ENCODE data around the gene WDR74.
"Not testable (repeated sequence)": the region's sequence is repeated elsewhere in the genome, so short reads cannot be mapped to it uniquely, and the experiment has no call there.

Gene WDR74

DNA sequence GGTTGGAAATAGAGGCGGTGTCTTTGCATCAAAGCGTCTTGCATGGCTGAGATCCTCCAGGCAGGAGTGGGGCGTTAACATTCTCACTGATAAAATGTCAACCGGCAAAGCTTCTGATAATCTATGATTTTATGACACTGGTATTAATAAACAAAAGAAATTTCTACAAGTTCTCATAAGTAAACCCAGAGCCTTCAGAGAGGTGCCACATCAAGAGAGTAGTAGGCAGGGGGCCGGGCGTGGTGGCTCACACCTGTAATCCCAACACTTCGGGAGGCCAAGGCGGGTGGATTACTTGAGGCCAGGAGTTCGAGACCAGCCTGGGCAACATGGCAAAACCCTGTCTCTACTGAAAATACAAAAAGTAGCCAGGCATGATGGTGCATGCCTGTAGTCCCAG lies 3.5 kb upstream of the WDR74 start:
- H3K23ac ChIP-seq (ENCODE audit: low read depth, low read length, poor library complexity); H4K8ac ChIP-seq (ENCODE audit: low read depth, low read length); H3K9me3 ChIP-seq (replicated peaks in 1 of 2; ENCODE audit: control insufficient read depth in 2 of 2, insufficient read depth in 1 of 2, low read depth in 1 of 2, low read length in 2 of 2); H3K4me2 ChIP-seq (ENCODE audit: insufficient read depth, low read length, poor library complexity, severe bottlenecking); DNase-seq (ENCODE audit: low spot score); H2BK5ac ChIP-seq (ENCODE audit: low read length); H2AK5ac ChIP-seq (ENCODE audit: low read depth, low read length); H3K79me1 ChIP-seq (ENCODE audit: low read depth, low read length); H4K91ac ChIP-seq (ENCODE audit: low read depth, low read length, poor library complexity); H3K14ac ChIP-seq (ENCODE audit: low read length); H3K9ac ChIP-seq (ENCODE audit: low read depth, low read length, poor library complexity); H3K4ac ChIP-seq (ENCODE audit: low read length); H2BK120ac ChIP-seq (ENCODE audit: low read depth, low read length); H3K18ac ChIP-seq (ENCODE audit: low read length); H3K27me3 ChIP-seq (ENCODE audit: control insufficient read depth in 3 of 3, insufficient read depth in 3 of 3, low read depth in 1 of 3, low read length in 3 of 3); H3K36me3 ChIP-seq (replicated peaks in 1 of 2; ENCODE audit: control insufficient read depth in 2 of 2, insufficient read depth in 2 of 2, low read length in 2 of 2); H2BK15ac ChIP-seq (ENCODE audit: low read length); H2BK12ac ChIP-seq (ENCODE audit: low read length); H3K4me1 ChIP-seq (ENCODE audit: control insufficient read depth in 2 of 2, insufficient read depth in 1 of 2, low read depth in 1 of 2, low read length in 2 of 2): not testable (repeated sequence)
- peak overlapping the region; percentile 87 for H3K27ac ChIP-seq (replicated peaks; ENCODE audit: low read length)
- peak overlapping the region; percentile 92 for H2AFZ ChIP-seq (ENCODE audit: low read length)
- no CpG with 5 or more reads among the region's 9 CpGs for WGBS, 2 donors (ENCODE audit: extremely low coverage in 2 of 2, insufficient read length in 2 of 2, insufficient replicate concordance in 1 of 2)
- H3K4me3 ChIP-seq (ENCODE audit: low read length in 2 of 2): peak overlapping the region in 1 of 2 donors; percentile 53

DNA sequence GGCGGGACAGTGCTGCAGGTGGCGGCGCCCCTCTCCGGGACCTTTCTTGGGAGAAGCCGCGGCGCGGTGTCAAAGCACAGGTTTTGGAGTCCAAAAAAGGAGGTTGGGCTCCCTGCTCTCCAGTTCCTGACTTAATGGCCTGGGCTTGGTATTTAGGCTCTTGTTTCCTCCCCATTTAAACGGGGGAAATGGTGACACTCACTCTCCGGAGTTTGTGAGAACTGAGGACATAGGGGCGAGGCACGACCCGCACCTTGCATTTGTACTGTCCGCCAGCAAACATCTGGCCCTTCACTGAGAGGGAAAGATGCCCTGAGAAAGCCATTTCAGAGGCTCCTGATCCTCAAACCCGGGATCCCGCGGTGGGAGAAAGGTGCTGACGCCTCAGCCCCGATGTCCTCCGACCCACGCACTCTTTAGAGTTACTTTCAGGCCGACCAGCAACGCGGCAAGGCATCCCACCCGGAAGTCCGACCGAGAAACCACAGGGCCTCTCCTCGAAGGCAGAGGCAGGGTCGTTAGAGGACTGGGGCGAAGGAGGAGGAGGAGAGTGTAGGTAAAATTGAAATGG lies 2.9 kb upstream of the WDR74 start:
- Histone ChIP-seq H3K36me3 (replicated peaks in 1 of 2; ENCODE audit: control insufficient read depth in 2 of 2, insufficient read depth in 2 of 2, low read length in 2 of 2) (peaks cover 0 to 9% of the 10 kb centered on the region in 2 donors), H3K79me1 (ENCODE audit: low read depth, low read length) (peaks cover 5% of the 10 kb centered on the region), H3K14ac (ENCODE audit: low read length) (peak overlapping the region; percentile 49), H3K4me3 (ENCODE audit: low read length in 2 of 2) (peak overlapping the region; percentile 53 to 73), H4K91ac (ENCODE audit: low read depth, low read length, poor library complexity) (peak overlapping the region; percentile 13), H2AK5ac (ENCODE audit: low read depth, low read length) (no peak overlapping the region), H3K4me1 (ENCODE audit: control insufficient read depth in 2 of 2, insufficient read depth in 1 of 2, low read depth in 1 of 2, low read length in 2 of 2) (peaks cover 8 to 10% of the 10 kb centered on the region in 2 donors), H3K27me3 (ENCODE audit: control insufficient read depth in 3 of 3, insufficient read depth in 3 of 3, low read depth in 1 of 3, low read length in 3 of 3) (no peaks in the 10 kb centered on the region), H2BK5ac (ENCODE audit: low read length) (peak overlapping the region; percentile 61), H3K9me3 (replicated peaks in 1 of 2; ENCODE audit: control insufficient read depth in 2 of 2, insufficient read depth in 1 of 2, low read depth in 1 of 2, low read length in 2 of 2) (peaks cover 0 to 2% of the 10 kb centered on the region in 2 donors), H2BK120ac (ENCODE audit: low read depth, low read length) (no peak overlapping the region), H2AFZ (ENCODE audit: low read length) (peak overlapping the region; percentile 92), H3K18ac (ENCODE audit: low read length) (peak overlapping the region; percentile 89), H3K4ac (ENCODE audit: low read length) (no peak overlapping the region), H3K27ac (replicated peaks; ENCODE audit: low read length) (peak overlapping the region; percentile 87), H2BK15ac (ENCODE audit: low read length) (no peak overlapping the region), H4K8ac (ENCODE audit: low read depth, low read length) (no peak overlapping the region), H3K4me2 (ENCODE audit: insufficient read depth, low read length, poor library complexity, severe bottlenecking) (peak overlapping the region; percentile 53), H3K23ac (ENCODE audit: low read depth, low read length, poor library complexity) (no peak overlapping the region), H3K9ac (ENCODE audit: low read depth, low read length, poor library complexity) (peak overlapping the region; percentile 47), H2BK12ac (ENCODE audit: low read length) (no peak overlapping the region)
- DNase-seq (ENCODE audit: low spot score): no peak
- WGBS, 2 donors (ENCODE audit: extremely low coverage in 2 of 2, insufficient read length in 2 of 2, insufficient replicate concordance in 1 of 2): no CpG with 5 or more reads among the region's 30 CpGs

DNA sequence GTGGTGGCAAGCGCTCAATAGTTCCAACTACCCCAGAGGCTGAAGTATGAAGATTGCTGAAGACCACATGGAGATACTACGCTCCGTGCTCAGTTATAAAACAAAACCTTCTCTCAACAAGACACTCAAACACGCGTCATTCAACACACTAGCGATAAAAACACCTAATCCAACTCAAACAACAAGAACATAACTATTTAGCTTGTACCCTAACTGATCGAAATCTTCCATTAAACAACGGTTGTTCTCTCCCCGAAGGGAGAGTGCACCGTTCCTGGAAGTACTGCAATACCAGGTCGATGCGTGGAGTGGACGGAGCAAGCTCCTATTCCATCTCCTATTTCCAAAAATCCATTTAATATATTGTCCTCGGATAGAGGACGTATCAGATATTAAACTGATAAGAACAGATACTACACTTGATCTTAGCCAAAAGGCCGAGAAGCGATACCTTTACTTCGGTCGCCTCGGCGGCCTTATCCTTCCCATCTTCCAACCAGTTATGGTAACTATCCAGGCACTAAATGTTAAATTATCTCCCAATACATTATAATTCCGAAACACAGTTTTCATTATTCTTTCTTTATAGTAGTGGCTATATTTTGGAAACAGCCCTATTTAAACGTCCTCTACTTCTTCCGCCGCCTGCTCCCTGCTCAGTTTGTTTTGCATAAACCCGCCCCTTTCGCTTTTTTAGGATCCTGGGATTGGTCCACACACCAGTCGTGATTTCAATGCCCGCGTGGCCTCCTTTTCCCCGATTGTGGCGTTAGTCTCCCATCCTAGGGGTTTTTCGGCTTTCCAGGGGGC lies 2.2 kb upstream of the WDR74 start:
- H3K18ac ChIP-seq (ENCODE audit: low read length): peak overlapping the region; percentile 89
- H3K9ac ChIP-seq (ENCODE audit: low read depth, low read length, poor library complexity): peak overlapping the region; percentile 47
- H4K8ac ChIP-seq (ENCODE audit: low read depth, low read length): no peak overlapping the region
- no peak overlapping the region for H2AK5ac ChIP-seq (ENCODE audit: low read depth, low read length)
- peak overlapping the region; percentile 53 for H3K4me2 ChIP-seq (ENCODE audit: insufficient read depth, low read length, poor library complexity, severe bottlenecking)
- peaks cover 0 to 2% of the 10 kb centered on the region in 2 donors for H3K9me3 ChIP-seq (replicated peaks in 1 of 2; ENCODE audit: control insufficient read depth in 2 of 2, insufficient read depth in 1 of 2, low read depth in 1 of 2, low read length in 2 of 2)
- H4K91ac ChIP-seq (ENCODE audit: low read depth, low read length, poor library complexity): no peak overlapping the region
- DNase-seq (ENCODE audit: low spot score): peak; percentile 93
- H2BK120ac ChIP-seq (ENCODE audit: low read depth, low read length): no peak overlapping the region
- peak overlapping the region; percentile 61 for H2BK5ac ChIP-seq (ENCODE audit: low read length)
- H3K79me1 ChIP-seq (ENCODE audit: low read depth, low read length): peaks cover 5% of the 10 kb centered on the region
- H3K36me3 ChIP-seq (replicated peaks in 1 of 2; ENCODE audit: control insufficient read depth in 2 of 2, insufficient read depth in 2 of 2, low read length in 2 of 2): peaks cover under 1 to 13% of the 10 kb centered on the region in 2 donors
- H3K27ac ChIP-seq (replicated peaks; ENCODE audit: low read length): peak overlapping the region; percentile 87
- H3K23ac ChIP-seq (ENCODE audit: low read depth, low read length, poor library complexity): peak overlapping the region; percentile 99
- peaks cover 8 to 10% of the 10 kb centered on the region in 2 donors for H3K4me1 ChIP-seq (ENCODE audit: control insufficient read depth in 2 of 2, insufficient read depth in 1 of 2, low read depth in 1 of 2, low read length in 2 of 2)
- no peak overlapping the region for H2BK12ac ChIP-seq (ENCODE audit: low read length)
- H3K4ac ChIP-seq (ENCODE audit: low read length): no peak overlapping the region
- no peak overlapping the region for H2BK15ac ChIP-seq (ENCODE audit: low read length)
- peak overlapping the region; percentile 49 for H3K14ac ChIP-seq (ENCODE audit: low read length)
- no peaks in the 10 kb centered on the region for H3K27me3 ChIP-seq (ENCODE audit: control insufficient read depth in 3 of 3, insufficient read depth in 3 of 3, low read depth in 1 of 3, low read length in 3 of 3)
- no CpG with 5 or more reads among the region's 33 CpGs for WGBS, 2 donors (ENCODE audit: extremely low coverage in 2 of 2, insufficient read length in 2 of 2, insufficient replicate concordance in 1 of 2)
- peak overlapping the region in 1 of 2 donors; percentile 53 for H3K4me3 ChIP-seq (ENCODE audit: low read length in 2 of 2)
- peak overlapping the region; percentile 92 for H2AFZ ChIP-seq (ENCODE audit: low read length)

DNA sequence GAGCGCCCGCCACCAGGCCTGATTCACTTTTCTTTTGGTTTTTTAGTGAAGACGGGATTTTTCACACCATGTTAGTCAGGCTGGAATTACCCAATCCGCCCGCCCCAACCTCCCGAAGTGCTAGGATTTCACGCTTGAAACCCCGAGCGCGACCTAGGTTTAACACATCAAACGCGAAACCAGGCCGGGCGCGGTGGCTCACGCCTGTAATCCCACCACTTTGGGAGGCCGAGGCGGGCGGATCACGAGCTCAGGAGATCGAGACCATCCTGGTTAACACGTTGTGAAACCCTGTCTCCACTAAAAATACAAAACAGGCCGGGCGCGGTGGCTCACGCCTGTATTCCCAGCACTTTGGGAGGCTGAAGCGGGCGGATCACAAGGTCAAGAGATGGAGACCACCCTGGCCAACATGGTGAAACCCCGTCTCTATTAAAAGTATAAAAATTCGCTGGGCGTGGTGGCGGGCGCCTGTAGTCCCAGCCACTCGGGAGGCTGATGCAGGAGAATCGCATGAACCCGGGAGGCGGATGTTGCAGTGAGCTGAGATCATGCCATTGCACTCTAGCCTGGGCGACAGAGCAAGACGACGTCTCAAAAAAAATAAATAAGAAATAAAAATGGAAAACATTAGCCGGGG lies 1.5 kb upstream of the WDR74 start:
- not testable (repeated sequence) for H3K9ac ChIP-seq (ENCODE audit: low read depth, low read length, poor library complexity); H3K9me3 ChIP-seq (replicated peaks in 1 of 2; ENCODE audit: control insufficient read depth in 2 of 2, insufficient read depth in 1 of 2, low read depth in 1 of 2, low read length in 2 of 2); H2BK15ac ChIP-seq (ENCODE audit: low read length); DNase-seq (ENCODE audit: low spot score); H3K14ac ChIP-seq (ENCODE audit: low read length); H3K27me3 ChIP-seq (ENCODE audit: control insufficient read depth in 3 of 3, insufficient read depth in 3 of 3, low read depth in 1 of 3, low read length in 3 of 3); H3K79me1 ChIP-seq (ENCODE audit: low read depth, low read length); H2BK5ac ChIP-seq (ENCODE audit: low read length); H4K8ac ChIP-seq (ENCODE audit: low read depth, low read length); H3K4ac ChIP-seq (ENCODE audit: low read length); H4K91ac ChIP-seq (ENCODE audit: low read depth, low read length, poor library complexity); H2AK5ac ChIP-seq (ENCODE audit: low read depth, low read length); H3K4me1 ChIP-seq (ENCODE audit: control insufficient read depth in 2 of 2, insufficient read depth in 1 of 2, low read depth in 1 of 2, low read length in 2 of 2); H3K23ac ChIP-seq (ENCODE audit: low read depth, low read length, poor library complexity); H2BK12ac ChIP-seq (ENCODE audit: low read length); H2BK120ac ChIP-seq (ENCODE audit: low read depth, low read length)
- peak overlapping the region; percentile 75 for H3K27ac ChIP-seq (replicated peaks; ENCODE audit: low read length)
- peak overlapping the region; percentile 44 for H3K18ac ChIP-seq (ENCODE audit: low read length)
- H2AFZ ChIP-seq (ENCODE audit: low read length): peak overlapping the region; percentile 73
- H3K4me2 ChIP-seq (ENCODE audit: insufficient read depth, low read length, poor library complexity, severe bottlenecking): peak overlapping the region; percentile 79
- peaks cover 6 to 20% of the 10 kb centered on the region in 2 donors for H3K36me3 ChIP-seq (replicated peaks in 1 of 2; ENCODE audit: control insufficient read depth in 2 of 2, insufficient read depth in 2 of 2, low read length in 2 of 2)
- peak overlapping the region in 1 of 2 donors; percentile 96 for H3K4me3 ChIP-seq (ENCODE audit: low read length in 2 of 2)
- WGBS, 2 donors (ENCODE audit: extremely low coverage in 2 of 2, insufficient read length in 2 of 2, insufficient replicate concordance in 1 of 2): no CpG with 5 or more reads among the region's 41 CpGs

Measured in neuronal stem cell (in vitro differentiated cells).